ENCODE results near the gene F8. TPM values are rescaled to one million over a fixed set of nuclear protein-coding genes. Genes with fewer than 3 reads are reported as not detected.
A peak's percentile ranks its signal among the peaks of the same experiment; 100 is the strongest.
"Not testable (repeated sequence)": the region's sequence is repeated elsewhere in the genome, so short reads cannot be mapped to it uniquely, and the experiment has no call there.

The F8 gene
- total RNA-seq, 1 experiment from 2014 or later = 0.42 TPM

DNA sequence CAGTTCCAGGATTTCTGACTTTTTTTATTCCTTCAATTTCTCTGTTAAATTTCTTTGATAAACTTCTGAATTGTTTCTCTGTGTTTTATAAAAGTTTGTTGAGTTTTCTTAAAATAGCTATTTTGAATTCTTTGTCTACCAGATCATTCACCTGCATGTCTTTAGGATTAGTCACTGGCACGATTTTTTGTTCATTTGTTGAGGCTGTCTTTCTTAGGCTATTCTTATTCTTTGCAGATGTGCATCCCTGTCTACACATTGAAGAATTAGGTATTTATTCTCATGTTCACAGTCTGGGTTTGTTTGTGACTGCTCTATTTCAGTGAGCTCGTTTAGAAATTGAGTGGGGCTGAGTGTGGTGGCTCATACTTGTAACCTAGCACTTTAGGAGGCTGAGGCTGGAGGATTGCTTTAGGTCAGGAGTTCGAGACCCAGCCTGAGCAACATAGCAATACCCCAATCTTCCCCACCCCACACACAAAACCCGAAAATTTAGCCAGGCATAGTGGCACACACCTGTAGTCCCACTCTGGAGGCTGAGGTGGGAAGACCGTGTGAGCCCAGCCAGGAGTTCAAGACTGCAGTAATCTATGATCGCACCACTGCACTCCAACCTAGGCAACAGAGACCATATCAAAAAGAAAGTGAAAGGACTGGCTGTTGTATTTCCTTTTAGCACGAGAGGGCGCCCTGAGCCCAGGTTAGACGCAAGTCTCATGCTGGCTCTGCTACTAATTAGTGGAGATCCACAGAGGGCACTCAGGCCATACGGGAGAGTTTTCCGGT, 42.0 kb downstream of the F8 start:
- H3K9me3 ChIP-seq (replicated peaks) = no peaks in the 10 kb centered on the region
- peak; percentile 51 to 77 for DNase-seq
- H3K36me3 ChIP-seq = no peaks in the 10 kb centered on the region
- H3K4me3 ChIP-seq = no peak overlapping the region
- H3K27me3 ChIP-seq = no peaks in the 10 kb centered on the region
- H3K4me1 ChIP-seq = no peaks in the 10 kb centered on the region
- H3K27ac ChIP-seq = no peak overlapping the region

DNA sequence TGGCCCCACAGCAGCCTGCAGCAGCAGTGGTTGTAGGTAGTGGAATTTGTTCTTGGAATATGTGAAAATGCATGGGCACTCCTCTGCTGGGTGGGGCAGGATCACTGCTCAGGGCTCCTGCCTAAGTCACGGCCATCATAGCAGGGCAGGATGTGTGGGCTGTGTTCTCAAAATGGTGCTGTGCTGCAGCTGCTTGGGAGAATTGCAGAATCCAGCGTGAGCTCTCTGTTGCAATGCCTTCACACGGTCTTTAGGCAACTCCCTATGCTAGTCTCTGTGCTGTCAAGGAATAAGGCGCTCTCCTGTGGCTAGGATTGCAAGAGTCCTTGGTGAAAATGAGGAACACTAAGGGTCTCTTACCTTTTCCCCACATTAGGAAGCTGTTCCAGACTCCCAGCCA, 42.9 kb downstream of the F8 start:
- H3K4me3 ChIP-seq = no peak overlapping the region
- H3K27ac ChIP-seq = no peak overlapping the region
- H3K4me1 ChIP-seq = no peaks in the 10 kb centered on the region
- no peaks in the 10 kb centered on the region for H3K27me3 ChIP-seq
- no peaks in the 10 kb centered on the region for H3K36me3 ChIP-seq
- no peaks in the 10 kb centered on the region for H3K9me3 ChIP-seq (replicated peaks)
- no peak for DNase-seq

DNA sequence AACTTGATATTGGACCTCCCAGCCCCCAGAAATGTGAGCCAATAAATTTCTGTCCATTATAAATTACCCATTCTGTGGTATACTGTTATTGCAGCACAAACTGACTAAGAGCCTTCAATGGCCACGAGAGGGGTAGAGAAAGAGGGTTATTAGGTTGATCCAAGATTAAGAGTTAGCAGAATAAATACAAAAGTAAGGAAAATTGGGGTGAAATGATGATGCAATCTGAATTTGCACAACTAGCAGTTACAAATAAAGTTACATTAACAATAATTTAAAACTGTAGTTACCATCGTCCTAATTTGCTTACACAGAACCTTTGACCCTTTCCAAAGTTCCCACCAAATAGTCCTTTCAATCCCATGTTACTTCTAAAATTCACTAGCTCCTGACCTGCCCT, 54.2 kb downstream of the F8 start:
- DNase-seq = no peak
- no peaks in the 10 kb centered on the region for H3K4me1 ChIP-seq
- no peak overlapping the region for H3K4me3 ChIP-seq
- no peaks in the 10 kb centered on the region for H3K9me3 ChIP-seq (replicated peaks)
- no peaks in the 10 kb centered on the region for H3K27me3 ChIP-seq
- no peak overlapping the region for H3K27ac ChIP-seq
- no peaks in the 10 kb centered on the region for H3K36me3 ChIP-seq

- no peaks in the 10 kb centered on the region for H3K9me3 ChIP-seq (replicated peaks)
- no peak overlapping the region for H3K4me3 ChIP-seq
- no peaks in the 10 kb centered on the region for H3K4me1 ChIP-seq
- H3K36me3 ChIP-seq = no peaks in the 10 kb centered on the region
- no peaks in the 10 kb centered on the region for H3K27me3 ChIP-seq
- DNase-seq = no peak
- H3K27ac ChIP-seq = no peak overlapping the region
These were observed 54.9 kb downstream of the F8 start for GRCh38 chrX:154967603-154968002.

GRCh38 chrX:154961947-154962346, 60.6 kb downstream of the F8 start:
- DNase-seq = no peak
- H3K27me3 ChIP-seq = no peaks in the 10 kb centered on the region
- H3K9me3 ChIP-seq (replicated peaks) = no peaks in the 10 kb centered on the region
- H3K4me1 ChIP-seq = no peaks in the 10 kb centered on the region
- no peak overlapping the region for H3K4me3 ChIP-seq
- H3K27ac ChIP-seq = no peak overlapping the region
- H3K36me3 ChIP-seq = no peaks in the 10 kb centered on the region

DNA sequence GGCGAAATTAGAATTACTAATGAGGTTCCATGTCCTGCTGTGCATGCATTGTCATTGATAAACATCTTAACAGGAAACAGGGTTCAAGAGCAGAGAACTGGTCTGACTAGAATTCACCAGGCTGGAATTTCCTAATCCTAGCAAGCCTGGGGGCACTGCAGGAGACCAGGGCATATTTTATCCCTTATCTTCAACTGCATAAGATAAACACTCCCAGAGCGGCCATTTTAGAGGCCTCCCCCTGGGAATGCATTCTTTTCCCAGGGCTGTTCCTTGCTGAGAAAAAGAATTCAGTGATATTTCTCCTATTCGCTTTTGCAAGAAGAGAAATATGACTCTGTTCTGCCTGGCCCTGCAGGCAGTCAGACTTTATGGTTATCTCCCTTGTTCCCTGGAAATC, 66.7 kb downstream of the F8 start:
- H3K9me3 ChIP-seq (replicated peaks); H3K27ac ChIP-seq; DNase-seq; H3K4me3 ChIP-seq; H3K4me1 ChIP-seq; H3K27me3 ChIP-seq; H3K36me3 ChIP-seq: not testable (repeated sequence)

DNA sequence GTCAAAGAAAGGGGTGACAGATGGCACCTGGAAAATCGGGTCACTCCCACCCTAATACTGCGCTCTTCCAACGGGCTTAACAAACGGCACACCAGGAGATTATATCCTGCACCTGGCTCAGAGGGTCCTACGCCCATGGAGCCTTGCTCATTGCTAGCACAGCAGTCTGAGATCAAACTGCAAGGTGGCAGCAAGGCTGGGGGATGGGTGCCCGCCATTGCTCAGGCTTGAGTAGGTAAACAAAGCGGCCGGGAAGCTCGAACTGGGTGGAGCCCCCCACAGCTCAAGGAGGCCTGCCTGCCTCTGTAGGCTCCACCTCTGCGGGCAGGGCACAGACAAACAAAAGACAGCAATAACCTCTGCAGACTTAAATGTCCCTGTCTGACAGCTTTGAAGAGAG, 83.3 kb downstream of the F8 start:
- H3K4me1 ChIP-seq; DNase-seq; H3K27ac ChIP-seq; H3K4me3 ChIP-seq; H3K9me3 ChIP-seq (replicated peaks); H3K27me3 ChIP-seq; H3K36me3 ChIP-seq: not testable (repeated sequence)

DNA sequence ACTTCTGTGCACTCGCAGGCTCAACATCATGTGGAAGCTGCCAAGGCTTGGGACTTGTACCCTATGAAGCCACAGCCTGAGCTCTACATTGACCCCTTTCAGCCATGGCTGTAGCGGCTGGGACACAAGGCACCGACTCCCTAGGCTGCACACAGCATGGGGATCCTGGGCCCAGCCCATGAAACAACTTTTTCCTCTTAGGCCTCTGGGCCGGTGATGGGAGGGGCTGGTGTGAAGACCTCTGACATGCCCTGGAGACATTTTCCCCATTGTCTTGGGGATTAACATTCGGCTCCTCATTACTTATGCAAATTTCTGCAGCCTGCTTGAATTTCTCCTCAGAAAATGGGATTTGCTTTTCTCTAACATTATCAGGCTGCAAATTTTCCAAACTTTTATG, 97.8 kb downstream of the F8 start:
- not testable (repeated sequence) for H3K36me3 ChIP-seq; H3K27ac ChIP-seq; H3K27me3 ChIP-seq; H3K4me1 ChIP-seq; DNase-seq; H3K4me3 ChIP-seq; H3K9me3 ChIP-seq (replicated peaks)

- H3K27me3 ChIP-seq = no peaks in the 10 kb centered on the region
- H3K4me1 ChIP-seq = no peaks in the 10 kb centered on the region
- H3K4me3 ChIP-seq = peak overlapping the region; percentile 19; the same call in 1 of the 2 replicates
- peak; percentile 58 to 75 for DNase-seq
- no peaks in the 10 kb centered on the region for H3K9me3 ChIP-seq (replicated peaks)
- H3K27ac ChIP-seq = no peak overlapping the region
- H3K36me3 ChIP-seq = no peaks in the 10 kb centered on the region
These were observed 104.5 kb downstream of the F8 start for GRCh38 chrX:154918060-154918483.

- Histone ChIP-seq H3K36me3 (no peaks in the 10 kb centered on the region), H3K27me3 (no peaks in the 10 kb centered on the region), H3K4me1 (no peaks in the 10 kb centered on the region), H3K9me3 (replicated peaks) (no peaks in the 10 kb centered on the region), H3K4me3 (no peak overlapping the region), H3K27ac (no peak overlapping the region)
- DNase-seq = no peak
These were observed 108.5 kb downstream of the F8 start for GRCh38 chrX:154914052-154914451.

- not testable (repeated sequence) for H3K27me3 ChIP-seq; H3K4me3 ChIP-seq; H3K36me3 ChIP-seq; H3K9me3 ChIP-seq (replicated peaks); H3K4me1 ChIP-seq; DNase-seq; H3K27ac ChIP-seq
These were observed 112.0 kb downstream of the F8 start for GRCh38 chrX:154910528-154910927.

DNA sequence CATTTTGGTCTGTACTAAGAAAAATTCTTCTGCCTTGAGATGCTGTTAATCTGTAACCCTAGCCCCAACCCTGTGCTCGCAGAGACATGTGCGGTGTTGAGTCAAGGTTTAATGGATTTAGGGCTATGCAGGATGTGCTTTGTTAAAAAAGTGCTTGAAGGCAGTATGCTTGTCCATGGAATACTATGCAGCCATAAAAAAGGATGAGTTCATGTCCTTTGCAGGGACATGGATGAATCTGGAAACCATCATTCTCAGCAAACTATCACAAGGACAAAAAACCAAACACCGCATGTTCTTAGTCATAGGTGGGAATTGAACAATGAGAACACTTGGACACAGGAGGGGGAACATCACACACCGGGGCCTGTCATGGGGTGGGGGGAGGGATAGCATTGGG, 112.5 kb downstream of the F8 start:
- H3K27ac ChIP-seq; H3K36me3 ChIP-seq; H3K27me3 ChIP-seq; H3K4me1 ChIP-seq; DNase-seq; H3K9me3 ChIP-seq (replicated peaks); H3K4me3 ChIP-seq: not testable (repeated sequence)

- no peak for DNase-seq
- no peaks in the 10 kb centered on the region for H3K9me3 ChIP-seq (replicated peaks)
- H3K27me3 ChIP-seq = no peaks in the 10 kb centered on the region
These were observed 113.7 kb downstream of the F8 start for GRCh38 chrX:154908821-154909220.

DNA sequence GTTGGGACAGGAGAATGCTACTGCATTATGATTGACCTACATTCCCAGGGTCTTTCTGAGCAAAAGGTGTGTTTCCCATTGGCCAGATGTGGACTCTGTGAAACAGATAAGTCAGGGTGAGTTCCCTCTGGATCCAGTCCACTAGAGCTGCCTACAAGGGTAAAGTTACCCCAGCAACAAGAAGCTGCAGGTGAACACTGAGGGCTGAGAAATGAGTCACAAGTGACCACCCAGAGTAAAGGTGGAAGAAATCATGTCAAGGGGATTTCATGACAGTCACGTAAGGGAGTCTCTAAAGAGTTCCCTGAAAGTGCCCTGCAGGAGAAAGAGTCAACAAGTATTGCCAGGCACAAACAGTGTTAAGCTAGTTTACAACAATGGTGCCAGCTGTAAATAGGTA, 120.1 kb downstream of the F8 start:
- Histone ChIP-seq H3K4me3 (no peak overlapping the region), H3K9me3 (replicated peaks) (no peaks in the 10 kb centered on the region), H3K4me1 (no peaks in the 10 kb centered on the region), H3K36me3 (no peaks in the 10 kb centered on the region), H3K27ac (no peak overlapping the region), H3K27me3 (no peaks in the 10 kb centered on the region)
- DNase-seq = no peak

More at GRCh38 chrX:154908821-154909220, 113.7 kb downstream of the F8 start:
- no peaks in the 10 kb centered on the region for H3K36me3 ChIP-seq
- H3K4me1 ChIP-seq = no peaks in the 10 kb centered on the region
- H3K27ac ChIP-seq = no peak overlapping the region
- no peak overlapping the region for H3K4me3 ChIP-seq

DNA sequence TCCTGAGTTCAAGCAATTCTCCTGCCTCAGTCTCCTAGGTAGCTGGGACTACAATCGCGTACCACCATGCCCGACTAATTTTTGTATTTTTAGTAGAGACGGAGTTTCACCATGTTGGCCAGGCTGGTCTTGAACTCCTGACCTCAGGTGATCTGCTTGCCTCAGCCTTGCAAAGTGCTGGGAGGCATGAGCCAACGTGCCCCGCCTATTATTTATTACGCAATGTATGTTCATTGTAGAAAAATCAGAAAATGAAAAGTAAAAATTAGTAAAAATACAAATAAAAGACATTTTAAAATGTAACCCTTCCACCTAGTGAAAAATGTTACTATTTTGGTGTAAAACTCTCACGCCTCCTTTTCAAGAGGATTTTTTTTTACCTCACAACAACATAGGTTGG, 122.2 kb downstream of the F8 start:
- no peaks in the 10 kb centered on the region for H3K27me3 ChIP-seq
- no peak overlapping the region for H3K4me3 ChIP-seq
- H3K27ac ChIP-seq = no peak overlapping the region
- H3K9me3 ChIP-seq (replicated peaks) = no peaks in the 10 kb centered on the region
- no peaks in the 10 kb centered on the region for H3K4me1 ChIP-seq
- DNase-seq = no peak
- no peaks in the 10 kb centered on the region for H3K36me3 ChIP-seq

DNA sequence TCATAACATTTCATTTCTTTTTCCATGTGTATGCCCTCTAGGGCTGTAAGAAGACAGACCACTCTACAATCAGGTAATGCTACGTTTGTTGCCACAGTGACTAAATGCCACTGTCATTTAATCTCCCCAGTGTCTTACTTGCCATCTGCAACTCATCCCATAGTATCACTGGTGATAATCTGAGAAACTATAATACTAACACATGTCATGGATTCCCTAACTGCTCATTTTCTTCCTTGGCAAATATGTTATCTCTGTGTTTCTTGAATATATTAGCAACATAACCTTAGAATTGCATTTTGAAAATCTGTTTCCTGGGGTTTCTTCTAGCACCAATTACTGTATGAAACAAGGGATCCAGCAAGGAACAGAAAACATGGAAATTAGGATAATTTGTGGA, 130.2 kb downstream of the F8 start:
- Histone ChIP-seq H3K4me3 (no peak overlapping the region), H3K9me3 (replicated peaks) (no peaks in the 10 kb centered on the region), H3K27me3 (no peaks in the 10 kb centered on the region), H3K4me1 (no peaks in the 10 kb centered on the region), H3K27ac (no peak overlapping the region), H3K36me3 (no peaks in the 10 kb centered on the region)
- no peak for DNase-seq

All from SJCRH30 (cell line).